ENCODE measurements around the gene ATP6V1D.
A peak's percentile ranks its signal among the peaks of the same experiment; 100 is the strongest.
"Not testable (repeated sequence)": the region's sequence is repeated elsewhere in the genome, so short reads cannot be mapped to it uniquely, and the experiment has no call there.

Gene ATP6V1D

GRCh38 chr14:67345583-67345982 lies 14.0 kb downstream of the ATP6V1D start:
- H3K9me3 Mint-ChIP-seq = no peaks in the 10 kb centered on the region
- ATAC-seq (no peak), DNase-seq (no peak)
- no peak overlapping the region for H3K4me3 Mint-ChIP-seq
- H3K27ac Mint-ChIP-seq = no peak overlapping the region
- H3K4me1 Mint-ChIP-seq = no peaks in the 10 kb centered on the region
- no peaks in the 10 kb centered on the region for H3K27me3 Mint-ChIP-seq
- peaks cover 12% of the 10 kb centered on the region for H3K36me3 Mint-ChIP-seq (ENCODE audit: low read depth)

GRCh38 chr14:67343601-67344230 lies 15.9 kb downstream of the ATP6V1D start:
- no peaks in the 10 kb centered on the region for H3K4me1 Mint-ChIP-seq
- H3K27ac Mint-ChIP-seq = no peak overlapping the region
- no peaks in the 10 kb centered on the region for H3K27me3 Mint-ChIP-seq
- DNase-seq = no peak
- H3K9me3 Mint-ChIP-seq = no peaks in the 10 kb centered on the region
- H3K4me3 Mint-ChIP-seq = no peak overlapping the region
- H3K36me3 Mint-ChIP-seq (ENCODE audit: low read depth) = peaks cover 15% of the 10 kb centered on the region
- ATAC-seq = no peak

- H3K27ac Mint-ChIP-seq, DNase-seq, H3K4me1 Mint-ChIP-seq, ATAC-seq, H3K4me3 Mint-ChIP-seq, H3K27me3 Mint-ChIP-seq, H3K9me3 Mint-ChIP-seq: not testable (repeated sequence)
- peaks cover 21% of the 10 kb centered on the region for H3K36me3 Mint-ChIP-seq (ENCODE audit: low read depth)
Measured at GRCh38 chr14:67341231-67341630, 18.4 kb downstream of the ATP6V1D start.

GRCh38 chr14:67335781-67336180 lies 23.8 kb downstream of the ATP6V1D start:
- Mint-ChIP-seq H3K27me3 (no peaks in the 10 kb centered on the region), H3K4me1 (no peaks in the 10 kb centered on the region), H3K4me3 (no peak overlapping the region), H3K36me3 (ENCODE audit: low read depth) (peaks cover 20% of the 10 kb centered on the region), H3K27ac (no peak overlapping the region), H3K9me3 (no peaks in the 10 kb centered on the region)
- no peak for ATAC-seq
- peak; percentile 4 for DNase-seq

GRCh38 chr14:67332468-67332867 lies 27.1 kb downstream of the ATP6V1D start:
- no peak overlapping the region for H3K27ac Mint-ChIP-seq
- H3K4me3 Mint-ChIP-seq = no peak overlapping the region
- H3K4me1 Mint-ChIP-seq = no peaks in the 10 kb centered on the region
- ATAC-seq (no peak), DNase-seq (no peak)
- H3K27me3 Mint-ChIP-seq = no peaks in the 10 kb centered on the region
- H3K9me3 Mint-ChIP-seq = no peaks in the 10 kb centered on the region
- H3K36me3 Mint-ChIP-seq (ENCODE audit: low read depth) = peaks cover 18% of the 10 kb centered on the region

- Mint-ChIP-seq H3K4me1 (no peaks in the 10 kb centered on the region), H3K27ac (no peak overlapping the region), H3K27me3 (no peaks in the 10 kb centered on the region), H3K36me3 (ENCODE audit: low read depth) (peaks cover 21% of the 10 kb centered on the region), H3K9me3 (no peaks in the 10 kb centered on the region), H3K4me3 (no peak overlapping the region)
- ATAC-seq (no peak), DNase-seq (no peak)
Measured at GRCh38 chr14:67331368-67332125, 28.1 kb downstream of the ATP6V1D start.

GRCh38 chr14:67329666-67330065 lies 29.9 kb downstream of the ATP6V1D start:
- not testable (repeated sequence) for H3K27me3 Mint-ChIP-seq, H3K4me3 Mint-ChIP-seq, H3K27ac Mint-ChIP-seq, DNase-seq, H3K9me3 Mint-ChIP-seq, H3K4me1 Mint-ChIP-seq, ATAC-seq
- H3K36me3 Mint-ChIP-seq (ENCODE audit: low read depth) = peaks cover 19% of the 10 kb centered on the region

GRCh38 chr14:67319142-67319541 lies 40.5 kb downstream of the ATP6V1D start:
- H3K4me1 Mint-ChIP-seq = no peaks in the 10 kb centered on the region
- H3K4me3 Mint-ChIP-seq = no peak overlapping the region
- H3K9me3 Mint-ChIP-seq = no peaks in the 10 kb centered on the region
- H3K27ac Mint-ChIP-seq = no peak overlapping the region
- DNase-seq (no peak), ATAC-seq (no peak)
- no peaks in the 10 kb centered on the region for H3K36me3 Mint-ChIP-seq (ENCODE audit: low read depth)
- H3K27me3 Mint-ChIP-seq = no peaks in the 10 kb centered on the region

GRCh38 chr14:67317822-67318221 lies 41.8 kb downstream of the ATP6V1D start:
- Mint-ChIP-seq H3K4me3 (no peak overlapping the region), H3K27me3 (no peaks in the 10 kb centered on the region), H3K4me1 (no peaks in the 10 kb centered on the region), H3K36me3 (ENCODE audit: low read depth) (no peaks in the 10 kb centered on the region), H3K9me3 (no peaks in the 10 kb centered on the region), H3K27ac (no peak overlapping the region)
- DNase-seq (no peak), ATAC-seq (no peak)

- Mint-ChIP-seq H3K27ac (no peak overlapping the region), H3K9me3 (no peaks in the 10 kb centered on the region), H3K36me3 (ENCODE audit: low read depth) (no peaks in the 10 kb centered on the region), H3K4me3 (no peak overlapping the region), H3K4me1 (no peaks in the 10 kb centered on the region), H3K27me3 (no peaks in the 10 kb centered on the region)
- DNase-seq (no peak), ATAC-seq (no peak)
Measured at GRCh38 chr14:67313153-67313552, 46.5 kb downstream of the ATP6V1D start.

- Mint-ChIP-seq H3K9me3 (no peaks in the 10 kb centered on the region), H3K4me1 (no peaks in the 10 kb centered on the region), H3K27me3 (no peaks in the 10 kb centered on the region), H3K36me3 (ENCODE audit: low read depth) (peaks cover 4% of the 10 kb centered on the region), H3K27ac (no peak overlapping the region), H3K4me3 (no peak overlapping the region)
- no peak for ATAC-seq
- DNase-seq = no peak
Measured at GRCh38 chr14:67311868-67312267, 47.7 kb downstream of the ATP6V1D start.
